Pancreas (tissue), 10 donors: ENCODE measurements around the gene STK24. TPM values are rescaled to one million over a fixed set of nuclear protein-coding genes. Genes with fewer than 3 reads are reported as not detected.

ENCODE experiments used
- ATAC-seq, 4 donors: fragments of 200-7000 bp; cut with Tn5 transposase; one replicate each; pipeline versions ENCODE4 v1.8.0 to v1.9.1; 2020; ENCODE audit warnings: mild to moderate bottlenecking in 4 of 4, moderate library complexity in 4 of 4
- DNase-seq, 6 donors: peaks; one replicate each; pipeline ENCODE4 v3.0.0-alpha.2; 2020
- FAIRE-seq: peaks from 2 replicates; lab custom pipeline; 2012; peaks lifted over from hg19 to GRCh38; lab: Jason Lieb, UNC
- H3K27ac ChIP-seq, 4 donors: fragments of 200-600 bp; sonication (generic); 1 replicate in 3 of 4; 2 replicates in 1 of 4; pipeline versions ENCODE4 v1.5.0 to v1.8.0; 2020
- H3K27me3 ChIP-seq, 4 donors: fragments of 200-600 bp; one replicate each; pipeline ENCODE4 v1.8.0; 2021
- H3K36me3 ChIP-seq, 3 donors: fragments of 200-600 bp; sonication (generic) in 1 of 3; one replicate each; pipeline versions ENCODE4 v1.5.0 to v1.8.0; 2020 to 2021
- H3K4me1 ChIP-seq, 3 donors: fragments of 200-600 bp; one replicate each; pipeline ENCODE4 v1.8.0; 2021
- H3K4me3 ChIP-seq, 4 donors: fragments of 200-600 bp; sonication (generic) in 2 of 4; one replicate each; pipeline versions ENCODE4 v1.5.0 to v1.8.0; 2020 to 2021
- H3K9me3 ChIP-seq, 4 donors: fragments of 200-600 bp; one replicate each; pipeline ENCODE4 v1.8.0; 2021
- WGBS, 2 donors: extraction: QIAGEN DNeasy Blood & Tissue Kit; methylation state at CpG; one replicate each; pipeline ENCODE4 v1.1.7; 2013; 5-methylcytosine and 5-hydroxymethylcytosine counted together
- intact Hi-C, 3 donors: fragments of 100-400 bp; cut with DNase I; formaldehyde crosslinking; loops; one replicate each; pipeline versions ENCODE4 v1.11.1 to v1.14.2; 2022
- polyA plus RNA-seq, 2 donors: library from polyadenylated mRNA; stranded (reverse); fragments of 200-250 nt; gene quantifications; one replicate each; pipeline ENCODE4 v1.2.3, GENCODE V29; 2013
- total RNA-seq, 6 donors: library from RNA; stranded (reverse); fragmentation: NEBNext Ultra II Directional in 4 of 6; extraction: Animal tissue kit (Norgen Biotek cat#: 25700) in 4 of 6; gene quantifications; one replicate each; pipeline versions ENCODE4 v1.2.1 to v1.2.4, GENCODE V29; 2021 to 2023
- TF ChIP-seq, protein P1 (sequence below), 4 donors: fragments of 200-600 bp; sonication (generic) in 3 of 4; IDR thresholded peaks; one replicate each; pipeline versions ENCODE4 v1.5.0 to v1.8.0; 2021; ENCODE audit warnings: antibody characterized with exemption in 4 of 4
- donor health status: healthy with polysubstance abuse.
- donor health status: DM: no; HTN: no; CAD: no; lungs with moderate emphysema.
- donor health status: DM: no; HTN: no; CAD: no.
- donor health status: control.
- donor health status: control.
- donor health status: Bipolar disorder and iron deficiency.
- donor health status: DM: yes; HTN: yes; CAD: no.
- donor health status: DM: no; HTN: no; CAD: no.
- donor health status: DM: no; HTN: no; CAD: no.
- donor health status: DM: yes; HTN: yes; CAD: no.

The STK24 gene
- total and polyA plus RNA-seq, 8 donors, result 15.5 to 55.7 (median 37.4) TPM

DNA sequence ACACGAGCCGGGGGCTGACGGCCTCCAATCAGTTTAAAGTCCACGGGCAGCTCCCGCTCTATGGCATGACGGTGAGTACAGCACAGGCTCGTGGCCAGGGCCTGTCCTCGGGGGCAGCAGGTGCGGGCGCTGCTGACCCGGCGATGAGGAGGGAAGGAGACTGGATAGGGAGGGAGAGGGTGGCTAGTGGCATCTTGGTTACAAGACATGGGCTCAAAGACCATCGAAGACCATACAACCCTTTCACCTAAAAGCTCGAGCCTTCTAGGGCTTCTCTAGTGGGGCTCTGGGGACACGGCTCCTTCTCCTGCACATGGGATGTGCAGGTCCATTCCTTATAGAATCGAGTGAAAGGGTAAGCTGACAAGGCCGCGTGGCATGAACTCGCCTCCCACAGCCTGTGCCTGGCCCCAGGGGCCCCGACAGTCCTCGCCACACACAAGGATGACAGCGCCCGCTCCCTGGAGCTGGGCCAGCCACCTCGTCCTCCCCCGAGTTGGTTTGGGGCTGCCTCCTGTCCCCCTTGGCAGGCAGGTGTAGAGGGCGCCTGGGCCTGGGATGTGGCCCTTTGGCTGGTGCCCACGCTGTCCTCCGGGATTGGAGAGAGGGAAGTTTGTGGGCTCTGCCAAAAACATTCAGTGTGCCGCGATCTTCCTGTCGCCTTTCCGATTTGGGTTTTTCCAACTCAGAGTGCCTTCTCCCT, 137.6 kb downstream of the STK24 start:
- no peaks in the 10 kb centered on the region for H3K9me3 ChIP-seq
- DNase-seq, result no peak
- H3K27me3 ChIP-seq, result no peaks in the 10 kb centered on the region
- no peak for FAIRE-seq
- 93 to 94% methylated on average over 32 of the region's 32 CpGs for WGBS, 2 donors
- H3K4me1 ChIP-seq, result no peaks in the 10 kb centered on the region
- ATAC-seq, result no peak
- H3K27ac ChIP-seq, result no peak overlapping the region
- no peak overlapping the region for H3K4me3 ChIP-seq
- peaks cover 0 to 42% (median 10%) of the 10 kb centered on the region in 3 donors for H3K36me3 ChIP-seq
- TF ChIP-seq, protein P1, sequence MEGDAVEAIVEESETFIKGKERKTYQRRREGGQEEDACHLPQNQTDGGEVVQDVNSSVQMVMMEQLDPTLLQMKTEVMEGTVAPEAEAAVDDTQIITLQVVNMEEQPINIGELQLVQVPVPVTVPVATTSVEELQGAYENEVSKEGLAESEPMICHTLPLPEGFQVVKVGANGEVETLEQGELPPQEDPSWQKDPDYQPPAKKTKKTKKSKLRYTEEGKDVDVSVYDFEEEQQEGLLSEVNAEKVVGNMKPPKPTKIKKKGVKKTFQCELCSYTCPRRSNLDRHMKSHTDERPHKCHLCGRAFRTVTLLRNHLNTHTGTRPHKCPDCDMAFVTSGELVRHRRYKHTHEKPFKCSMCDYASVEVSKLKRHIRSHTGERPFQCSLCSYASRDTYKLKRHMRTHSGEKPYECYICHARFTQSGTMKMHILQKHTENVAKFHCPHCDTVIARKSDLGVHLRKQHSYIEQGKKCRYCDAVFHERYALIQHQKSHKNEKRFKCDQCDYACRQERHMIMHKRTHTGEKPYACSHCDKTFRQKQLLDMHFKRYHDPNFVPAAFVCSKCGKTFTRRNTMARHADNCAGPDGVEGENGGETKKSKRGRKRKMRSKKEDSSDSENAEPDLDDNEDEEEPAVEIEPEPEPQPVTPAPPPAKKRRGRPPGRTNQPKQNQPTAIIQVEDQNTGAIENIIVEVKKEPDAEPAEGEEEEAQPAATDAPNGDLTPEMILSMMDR (IDR thresholded peaks at IDR 0.05), result no peak
- intact Hi-C loops, result loop anchor here in 1 of 3 donors (10.0 kb wide), 1 partner anchor 584 kb away; no protein-coding TSS in a partner anchor

DNA sequence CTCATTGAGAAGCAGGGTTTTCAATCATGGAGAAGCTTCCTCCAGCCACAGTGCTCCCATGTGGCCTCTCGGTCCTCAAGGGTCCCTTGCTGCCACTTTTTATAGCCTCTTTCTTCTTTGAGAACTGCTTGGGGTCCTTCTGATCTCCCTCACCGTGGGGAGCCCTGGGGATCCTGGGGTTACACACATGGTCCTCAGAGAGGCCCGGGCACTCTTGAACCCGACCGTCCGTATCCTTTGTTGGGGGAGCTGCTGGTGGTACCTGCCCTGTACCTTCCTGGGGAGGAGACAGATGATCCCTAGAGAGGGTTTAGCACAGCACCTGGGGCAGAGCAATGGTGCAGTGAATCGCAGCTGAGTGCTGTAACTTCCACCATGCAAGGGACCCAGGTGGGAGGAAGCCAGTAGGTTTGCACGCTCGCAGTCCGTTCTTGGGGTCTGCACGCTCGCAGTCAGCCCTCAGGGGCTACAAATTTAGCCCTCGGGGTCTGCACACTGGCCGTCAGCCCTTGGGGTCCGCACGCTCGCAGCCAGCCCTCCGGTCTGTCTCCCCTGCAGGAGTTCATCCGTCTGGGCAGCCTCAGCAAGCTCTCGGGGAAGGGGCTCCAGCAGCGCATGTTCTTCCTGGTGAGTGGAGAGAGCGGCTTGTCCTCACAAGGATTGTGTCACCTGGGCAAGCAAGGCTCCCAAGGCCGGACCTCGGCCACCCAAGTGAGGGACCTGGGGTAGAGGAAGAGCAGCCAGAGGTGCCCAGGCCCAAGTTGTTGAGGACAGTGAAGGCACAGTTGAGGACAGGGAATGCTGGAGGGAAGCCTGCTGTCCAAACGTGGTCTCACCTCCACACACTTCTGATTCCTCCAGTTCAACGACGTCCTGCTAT, 138.4 kb downstream of the STK24 start:
- Histone ChIP-seq H3K36me3 (peaks cover 0 to 36% (median 10%) of the 10 kb centered on the region in 3 donors), H3K27ac (no peak overlapping the region), H3K27me3 (no peaks in the 10 kb centered on the region), H3K4me1 (no peaks in the 10 kb centered on the region), H3K9me3 (no peaks in the 10 kb centered on the region), H3K4me3 (no peak overlapping the region)
- 92 to 94% methylated on average over 27 of the region's 27 CpGs for WGBS, 2 donors
- DNase-seq (no peak), FAIRE-seq (no peak), ATAC-seq (no peak)
- intact Hi-C loops, result loop anchor here in 1 of 3 donors (10.0 kb wide), 1 partner anchor 584 kb away; no protein-coding TSS in a partner anchor
- TF ChIP-seq, protein P1 (IDR thresholded peaks at IDR 0.05), result no peak

DNA sequence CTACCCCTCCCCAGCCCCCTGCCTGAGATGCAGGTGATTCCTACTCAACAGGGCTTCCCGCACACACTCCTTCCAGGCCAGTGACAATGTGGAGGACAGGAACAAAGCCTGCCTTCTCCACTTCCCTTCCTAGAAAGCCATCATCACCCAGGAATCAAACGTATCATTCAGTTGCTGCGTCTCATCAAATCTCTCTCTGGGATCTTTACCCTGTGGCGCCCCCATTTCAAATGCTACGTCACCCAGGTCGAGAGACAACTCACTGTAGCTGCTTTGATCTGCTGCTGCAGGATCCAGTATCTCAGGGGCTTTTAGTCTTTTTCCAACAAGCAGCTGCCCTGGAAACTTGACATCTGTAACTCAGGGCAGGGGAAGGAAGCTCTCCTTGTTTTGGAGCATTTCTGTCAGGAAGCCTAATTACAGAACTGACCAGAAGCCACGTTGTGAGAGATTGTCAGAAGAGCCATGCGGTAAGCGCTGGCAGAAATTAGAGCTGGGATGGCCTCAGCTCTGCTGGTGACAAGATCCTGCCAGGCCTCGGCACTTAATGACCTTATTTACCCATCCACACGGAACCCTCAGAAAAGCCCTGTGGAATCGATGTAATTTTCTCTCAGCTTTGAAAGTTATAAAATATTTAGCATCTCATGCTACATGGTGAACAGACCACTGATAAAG, 140.5 kb downstream of the STK24 start:
- H3K36me3 ChIP-seq, result peaks cover 0 to 24% (median 10%) of the 10 kb centered on the region in 3 donors
- intact Hi-C loops, result loop anchor here in 1 of 3 donors (10.0 kb wide), 1 partner anchor 582 kb away; no protein-coding TSS in a partner anchor
- TF ChIP-seq, protein P1 (IDR thresholded peaks at IDR 0.05), result no peak
- no peak for FAIRE-seq
- WGBS, 2 donors, result 83 to 88% methylated on average over 12 of the region's 12 CpGs
- no peak for ATAC-seq
- DNase-seq, result no peak
- H3K4me1 ChIP-seq, result no peaks in the 10 kb centered on the region
- no peak overlapping the region for H3K4me3 ChIP-seq
- no peaks in the 10 kb centered on the region for H3K27me3 ChIP-seq
- H3K27ac ChIP-seq, result no peak overlapping the region
- H3K9me3 ChIP-seq, result no peaks in the 10 kb centered on the region

DNA sequence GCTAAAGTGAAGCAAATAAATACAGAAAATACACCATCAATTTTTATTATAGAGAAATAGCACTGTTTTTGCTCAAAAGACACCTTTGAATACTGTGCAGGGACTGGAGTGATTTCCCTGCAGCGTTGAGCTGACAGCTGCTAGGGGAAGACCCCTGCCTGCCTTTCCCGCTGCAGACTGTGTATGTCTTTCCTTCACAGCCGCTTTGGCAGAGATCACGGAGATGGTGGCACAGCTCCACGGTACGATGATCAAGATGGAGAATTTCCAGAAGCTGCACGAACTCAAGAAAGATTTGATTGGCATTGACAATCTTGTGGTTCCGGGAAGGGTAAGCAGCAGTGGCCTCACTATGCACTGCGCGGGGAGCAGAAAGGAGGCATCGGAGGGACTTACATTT, 141.5 kb downstream of the STK24 start:
- FAIRE-seq (no peak), DNase-seq (no peak), ATAC-seq (no peak)
- peaks cover 0 to 6% (median 3%) of the 10 kb centered on the region in 3 donors for H3K4me1 ChIP-seq
- TF ChIP-seq, protein P1 (IDR thresholded peaks at IDR 0.05), result no peak
- H3K36me3 ChIP-seq, result peaks cover 0 to 14% (median 4%) of the 10 kb centered on the region in 3 donors
- WGBS, 2 donors, result 85 to 89% methylated on average over 11 of the region's 11 CpGs
- no peaks in the 10 kb centered on the region for H3K9me3 ChIP-seq
- H3K4me3 ChIP-seq, result no peak overlapping the region
- no peak overlapping the region for H3K27ac ChIP-seq
- H3K27me3 ChIP-seq, result no peaks in the 10 kb centered on the region
- intact Hi-C loops, result loop anchor here in 1 of 3 donors (10.0 kb wide), 1 partner anchor 581 kb away; no protein-coding TSS in a partner anchor
